Endothelial cell of umbilical vein (primary cell): ENCODE data around the gene FMN1. TPM values are rescaled to one million over a fixed set of nuclear protein-coding genes. Genes with fewer than 3 reads are reported as not detected.
A peak's percentile ranks its signal among the peaks of the same experiment; 100 is the strongest.

Experiments used
- BruUV-seq: library from RNA; stranded (reverse); fragments of 400-500 nt; replicated peaks from 2 replicates; lab custom pipeline; 2021; lab: Mats Ljungman, UMichigan
- CTCF ChIA-PET: fragments of 300-600, 350-600 bp; sonication (Branson Sonifier 250); formaldehyde crosslinking; loops from one replicate; lab custom pipeline; 2021; ENCODE audit warnings: antibody characterized with exemption, inconsistent platforms; lab: Charles Lee
- POLR2A ChIA-PET: fragments of 300-600, 350-600 bp; sonication (Branson Sonifier 250); formaldehyde crosslinking; loops from one replicate; lab custom pipeline; 2021; ENCODE audit warnings: antibody characterized with exemption, inconsistent platforms; lab: Charles Lee
- DNase-seq: peaks from one replicate; pipeline ENCODE4 v3.0.0-alpha.2; 2011; ENCODE audit warnings: low read depth, low spot score
- FAIRE-seq: peaks from 2 replicates; lab custom pipeline; 2011; peaks lifted over from hg19 to GRCh38; lab: Jason Lieb, UNC
- H2AFZ ChIP-seq: 2 replicates; pipeline ENCODE4 v1.6.0; 2012; ENCODE audit warnings: low read depth, low read length, control low read depth, inconsistent platforms
- H3K27ac ChIP-seq: 2 replicates; pipeline ENCODE4 v1.5.1; 2011; ENCODE audit warnings: low read depth, mild to moderate bottlenecking, control low read depth, low read length, moderate library complexity; ENCODE audit not compliant: insufficient read depth
- H3K27me3 ChIP-seq, 2 experiments: 2 replicates each; pipeline versions ENCODE4 v1.6.0 to v1.6.1; 2011; ENCODE audit warnings: low read length in 2 of 2, mixed read lengths in 1 of 2; ENCODE audit not compliant: control insufficient read depth in 2 of 2, insufficient read depth in 2 of 2
- H3K36me3 ChIP-seq, 2 experiments: 2 replicates in 1 of 2; 3 replicates in 1 of 2; pipeline ENCODE4 v1.5.1; 2011; ENCODE audit warnings: low read length in 2 of 2, mild to moderate bottlenecking in 1 of 2, moderate library complexity in 1 of 2; ENCODE audit not compliant: control insufficient read depth in 2 of 2, insufficient read depth in 2 of 2; ENCODE audit errors: extremely low read depth in 1 of 2
- H3K4me1 ChIP-seq: 3 replicates; pipeline ENCODE4 v1.5.1; 2011; ENCODE audit warnings: mild to moderate bottlenecking, low read length; ENCODE audit not compliant: control insufficient read depth, insufficient read depth; ENCODE audit errors: extremely low read depth
- H3K4me2 ChIP-seq: 2 replicates; pipeline ENCODE4 v1.6.1; 2011; ENCODE audit warnings: low read length, control low read depth, mixed read lengths; ENCODE audit not compliant: insufficient read depth
- H3K4me3 ChIP-seq, 3 experiments: fragments of 200-600 bp in 1 of 3; sonication (generic), shearing (Covaris generic) in 1 of 3; replicated peaks in 1 of 3; 2 replicates each; pipeline ENCODE4 v1.5.1; 2011 to 2016; ENCODE audit warnings: control low read depth in 3 of 3, low read length in 3 of 3, mild to moderate bottlenecking in 2 of 3, inconsistent platforms in 1 of 3, low read depth in 1 of 3, moderate library complexity in 1 of 3; ENCODE audit not compliant: insufficient read depth in 1 of 3
- H3K79me2 ChIP-seq: 2 replicates; pipeline ENCODE4 v1.6.0; 2012; ENCODE audit warnings: low read length, inconsistent platforms; ENCODE audit not compliant: control insufficient read depth, insufficient read depth
- H3K9ac ChIP-seq: replicated peaks from 2 replicates; pipeline ENCODE3; 2011; ENCODE audit warnings: low read length, control low read depth; ENCODE audit not compliant: insufficient read depth; ENCODE audit errors: extremely low read depth
- H3K9me1 ChIP-seq: replicated peaks from 3 replicates; pipeline ENCODE4 v1.6.0; 2011; ENCODE audit warnings: mild to moderate bottlenecking, low read length; ENCODE audit not compliant: control insufficient read depth, insufficient read depth; ENCODE audit errors: extremely low read depth
- H3K9me3 ChIP-seq: replicated peaks from 2 replicates; pipeline ENCODE4 v1.5.1; 2012; ENCODE audit warnings: low read length, inconsistent platforms; ENCODE audit not compliant: control insufficient read depth, insufficient read depth
- H4K20me1 ChIP-seq: replicated peaks from 2 replicates; pipeline ENCODE3; 2011; ENCODE audit warnings: mild to moderate bottlenecking, low read length; ENCODE audit not compliant: control insufficient read depth, insufficient read depth; ENCODE audit errors: extremely low read depth
- CTCF ChIP-seq, 2 donors: IDR thresholded peaks; 1 replicate in 1 of 2; 2 replicates in 1 of 2; pipeline ENCODE4 v1.5.1; 2011; ENCODE audit warnings: low read length in 2 of 2, mild to moderate bottlenecking in 2 of 2, moderate library complexity in 2 of 2, control low read depth in 1 of 2, inconsistent platforms in 1 of 2, low read depth in 1 of 2; ENCODE audit not compliant: insufficient read depth in 1 of 2; ENCODE audit errors: extremely low read depth in 1 of 2
- EZH2 ChIP-seq: IDR thresholded peaks from 2 replicates; pipeline ENCODE4 v1.6.1; 2012; ENCODE audit warnings: borderline replicate concordance, low read depth, mild to moderate bottlenecking, moderate library complexity, low read length, inconsistent platforms; ENCODE audit not compliant: severe bottlenecking
- FOS ChIP-seq: IDR thresholded peaks from 2 replicates; pipeline ENCODE4 v1.6.1; 2011; ENCODE audit warnings: mild to moderate bottlenecking, low read length, moderate library complexity, borderline replicate concordance; ENCODE audit not compliant: insufficient read depth
- GATA2 ChIP-seq: IDR thresholded peaks from 2 replicates; pipeline ENCODE4 v1.7.0; 2011; ENCODE audit warnings: low read depth, mild to moderate bottlenecking, moderate library complexity, mixed read lengths, low read length; ENCODE audit not compliant: insufficient read length, insufficient read depth
- JUN ChIP-seq: IDR thresholded peaks from 2 replicates; pipeline ENCODE4 v1.6.1; 2011; ENCODE audit warnings: borderline replicate concordance, low read depth; ENCODE audit not compliant: insufficient read length, insufficient read depth
- MAX ChIP-seq: IDR thresholded peaks from 2 replicates; pipeline ENCODE4 v1.6.1; 2011; ENCODE audit not compliant: insufficient read depth, insufficient read length
- MYC ChIP-seq: IDR thresholded peaks from one replicate; pipeline ENCODE4 v1.6.1; 2011; ENCODE audit warnings: mild to moderate bottlenecking, low read depth, low read length
- POLR2A ChIP-seq: IDR thresholded peaks from 2 replicates; pipeline ENCODE4 v1.6.1; 2012; ENCODE audit warnings: low read depth, mild to moderate bottlenecking, control low read depth, low read length
- POLR2AphosphoS5 ChIP-seq: IDR thresholded peaks from 2 replicates; pipeline ENCODE4 v1.6.1; 2012; ENCODE audit warnings: low read depth, mild to moderate bottlenecking, control low read depth, low read length, moderate library complexity; ENCODE audit not compliant: insufficient read depth
- dilution Hi-C: fragments of 300-500 bp; cut with MboI; formaldehyde crosslinking; loops from one replicate; pipeline ENCODE4 v1.15.0; 2019; ENCODE audit warnings: low sequenced_read_pairs; ENCODE audit not compliant: extremely low pct_ligation_motif_present
- intact Hi-C: fragments of 100-400 bp; cut with micrococcal nuclease; formaldehyde crosslinking; loops from one replicate; pipeline ENCODE4 v1.10.0; 2022
- polyA plus RNA-seq, 4 experiments: library from polyadenylated mRNA; depleted of rRNA in 3 of 4; stranded (reverse) in 3 of 4; unstranded in 1 of 4; fragments of >200 nt; gene quantifications; 2 replicates each; pipeline versions ENCODE4 v1.2.1 to v1.2.3, GENCODE V29; 2011 to 2012; ENCODE audit warnings: missing spikeins in 1 of 4
- total RNA-seq: library from RNA; stranded (reverse); gene quantifications from 2 replicates; pipeline ENCODE4 v1.2.3, GENCODE V29; 2021

FMN1 gene
- total and polyA plus RNA-seq, 2 donors (not counting 3 experiments of a cell fraction or from before 2014, with no cell fraction given): 0.01 to 0.29 TPM

- H3K4me2 ChIP-seq: no peak overlapping the region
- intact Hi-C loops: no loop called here
- no peaks in the 10 kb centered on the region for H3K79me2 ChIP-seq
- no TSS peak for BruUV-seq
- no peaks in the 10 kb centered on the region for H3K36me3 ChIP-seq
- H3K9me1 ChIP-seq: no peaks in the 10 kb centered on the region
- no peak for FAIRE-seq
- H3K9me3 ChIP-seq: no peaks in the 10 kb centered on the region
- no peak overlapping the region for H3K9ac ChIP-seq
- peak; percentile 41 for TF ChIP-seq EZH2
- TF ChIP-seq FOS: no peak
- no peak for TF ChIP-seq MAX
- ChIA-PET CTCF (interaction anchor here (0.8 to 4.7 kb wide), 8 partner anchors 9 to 183 kb away, joined by 3 to 48 read pairs (median 7); no protein-coding TSS in a partner anchor), POLR2A (no interaction called here)
- H4K20me1 ChIP-seq: no peaks in the 10 kb centered on the region
- H2AFZ ChIP-seq: no peak overlapping the region
- no peak for DNase-seq
- dilution Hi-C loops: no loop called here
- no peaks in the 10 kb centered on the region for H3K27me3 ChIP-seq
- H3K4me1 ChIP-seq: peaks cover 27% of the 10 kb centered on the region
- no peak overlapping the region for H3K27ac ChIP-seq
- no peak overlapping the region for H3K4me3 ChIP-seq
Observed at GRCh38 chr15:32834156-32834555, 360.4 kb downstream of the FMN1 start.

GRCh38 chr15:32833379-32833821 lies 361.1 kb downstream of the FMN1 start:
- dilution Hi-C loops: no loop called here
- H3K9me1 ChIP-seq: no peaks in the 10 kb centered on the region
- intact Hi-C loops: no loop called here
- TF ChIP-seq MAX: no peak
- no peak for TF ChIP-seq MYC
- no peak for TF ChIP-seq EZH2
- peak; percentile 64 for TF ChIP-seq JUN
- no peak for TF ChIP-seq POLR2A
- TF ChIP-seq GATA2: peak; percentile 79
- TF ChIP-seq CTCF (IDR thresholded peaks at IDR 0.05; ENCODE audit: extremely low read depth in 1 of 2, insufficient read depth in 1 of 2, low read depth in 1 of 2, low read length in 2 of 2): no peak
- TF ChIP-seq FOS: peak; percentile 97
- TF ChIP-seq POLR2AphosphoS5: peak; percentile 71
- no peak overlapping the region for H2AFZ ChIP-seq
- no peak overlapping the region for H3K4me3 ChIP-seq
- H3K36me3 ChIP-seq: no peaks in the 10 kb centered on the region
- H3K4me1 ChIP-seq: peaks cover 21% of the 10 kb centered on the region
- no TSS peak for BruUV-seq
- no peaks in the 10 kb centered on the region for H3K27me3 ChIP-seq
- no peaks in the 10 kb centered on the region for H3K79me2 ChIP-seq
- H3K9ac ChIP-seq: no peak overlapping the region
- peak overlapping the region; percentile 12 for H3K27ac ChIP-seq
- POLR2A ChIA-PET: interaction anchor here (0.7 kb wide), 1 partner anchor 10 kb away, joined by 3 read pairs; no protein-coding TSS in a partner anchor
- DNase-seq (peak; percentile 45), FAIRE-seq (peak; percentile 86)
- no peaks in the 10 kb centered on the region for H4K20me1 ChIP-seq
- CTCF ChIA-PET: interaction anchor here (1.0 to 4.7 kb wide), 10 partner anchors 9 to 184 kb away, joined by 3 to 48 read pairs (median 7); no protein-coding TSS in a partner anchor
- no peaks in the 10 kb centered on the region for H3K9me3 ChIP-seq
- H3K4me2 ChIP-seq: peak overlapping the region; percentile 73
